KOPT-K1 (cell line): ENCODE measurements around the gene AGR2.

Experiments used
- H3K27ac ChIP-seq: fragments of 200-600 bp; sonication (generic); 2 replicates; pipeline ENCODE4 v1.5.1; 2016; ENCODE audit warnings: antibody characterized with exemption, mild to moderate bottlenecking, low read depth, low read length; ENCODE audit not compliant: poor library complexity, severe bottlenecking
- H3K36me3 ChIP-seq: fragments of 200-600 bp; sonication (generic); 2 replicates; pipeline ENCODE4 v1.5.1; 2017; ENCODE audit warnings: antibody characterized with exemption, mild to moderate bottlenecking, low read length, moderate library complexity; ENCODE audit not compliant: insufficient read depth
- H3K9me3 ChIP-seq: fragments of 200-600 bp; sonication (generic); 2 replicates; pipeline ENCODE4 v1.5.1; 2017; ENCODE audit warnings: antibody characterized with exemption, low read length, mild to moderate bottlenecking; ENCODE audit not compliant: insufficient read depth, poor library complexity, severe bottlenecking

The AGR2 gene

GRCh38 chr7:16801111-16801542 lies 3.7 kb downstream of the AGR2 start:
- H3K9me3 ChIP-seq, result no peaks in the 10 kb centered on the region
- H3K27ac ChIP-seq, result no peak overlapping the region
- H3K36me3 ChIP-seq, result no peaks in the 10 kb centered on the region

DNA sequence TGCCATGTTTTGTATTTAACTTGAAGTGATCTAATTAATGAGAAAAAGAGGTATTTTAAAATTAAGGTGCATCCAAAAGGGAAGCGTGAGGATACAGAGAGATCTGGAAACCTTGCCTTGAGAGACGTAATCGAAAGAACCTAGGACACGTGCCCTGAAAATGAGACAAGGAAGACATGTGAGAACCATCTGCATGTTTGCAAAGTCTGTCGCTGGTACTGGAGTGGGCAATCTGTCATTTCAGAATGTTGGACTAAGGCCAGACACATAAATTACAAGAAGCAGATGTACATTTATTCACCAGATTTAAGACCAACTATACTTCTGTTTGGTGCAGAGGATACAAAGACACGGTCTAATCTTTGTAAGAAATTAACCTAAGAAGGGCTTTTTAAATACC lies 9.2 kb downstream of the AGR2 start:
- Histone ChIP-seq H3K27ac (no peak overlapping the region), H3K9me3 (no peaks in the 10 kb centered on the region), H3K36me3 (no peaks in the 10 kb centered on the region)

DNA sequence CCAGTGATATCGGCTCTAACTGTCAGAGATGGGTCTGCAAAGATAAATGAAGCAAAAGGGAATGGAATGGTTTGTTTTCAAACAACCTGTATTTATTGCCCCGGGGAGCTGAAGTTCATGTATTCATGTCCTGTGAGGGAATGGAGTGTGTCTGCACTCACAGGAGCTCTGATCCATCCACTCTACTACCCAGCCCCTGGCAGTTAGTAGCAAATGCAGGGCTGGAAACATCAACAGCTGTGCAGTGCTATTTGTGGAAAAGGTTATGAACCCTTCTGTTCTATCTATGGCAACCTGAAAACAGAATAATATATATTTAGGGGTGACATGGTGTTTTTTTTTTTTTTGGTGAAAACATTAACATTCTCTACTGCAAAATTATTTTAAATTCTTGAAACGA lies 9.8 kb downstream of the AGR2 start:
- Histone ChIP-seq H3K36me3 (no peaks in the 10 kb centered on the region), H3K9me3 (no peaks in the 10 kb centered on the region)

GRCh38 chr7:16791905-16792698 lies 12.7 kb downstream of the AGR2 start:
- Histone ChIP-seq H3K27ac (no peak overlapping the region), H3K9me3 (no peaks in the 10 kb centered on the region), H3K36me3 (no peaks in the 10 kb centered on the region)

More for the DNA sequence above, 9.8 kb downstream of the AGR2 start:
- no peak overlapping the region for H3K27ac ChIP-seq

DNA sequence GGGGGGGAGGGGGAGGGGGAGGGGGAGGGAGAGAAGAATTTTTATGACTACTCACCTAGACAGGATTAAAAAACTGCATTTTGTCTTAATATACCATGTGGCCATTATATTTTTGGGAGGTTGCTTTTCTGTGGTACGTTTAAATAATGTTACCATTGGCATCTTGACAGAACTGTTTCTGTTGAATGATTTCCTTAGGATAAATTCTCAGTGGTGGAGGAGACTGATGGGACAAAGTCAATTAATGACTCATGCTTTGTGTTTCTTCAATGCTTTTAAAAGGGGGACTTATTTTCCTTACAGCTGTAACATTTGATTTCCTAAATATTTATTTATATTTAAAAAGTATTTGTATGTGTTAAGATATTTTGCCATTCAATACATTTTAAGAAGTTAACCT lies 13.7 kb downstream of the AGR2 start:
- Histone ChIP-seq H3K9me3 (no peaks in the 10 kb centered on the region), H3K36me3 (no peaks in the 10 kb centered on the region), H3K27ac (no peak overlapping the region)

GRCh38 chr7:16787127-16787526 lies 17.7 kb downstream of the AGR2 start:
- Histone ChIP-seq H3K36me3 (no peaks in the 10 kb centered on the region), H3K9me3 (no peaks in the 10 kb centered on the region), H3K27ac (no peak overlapping the region)

DNA sequence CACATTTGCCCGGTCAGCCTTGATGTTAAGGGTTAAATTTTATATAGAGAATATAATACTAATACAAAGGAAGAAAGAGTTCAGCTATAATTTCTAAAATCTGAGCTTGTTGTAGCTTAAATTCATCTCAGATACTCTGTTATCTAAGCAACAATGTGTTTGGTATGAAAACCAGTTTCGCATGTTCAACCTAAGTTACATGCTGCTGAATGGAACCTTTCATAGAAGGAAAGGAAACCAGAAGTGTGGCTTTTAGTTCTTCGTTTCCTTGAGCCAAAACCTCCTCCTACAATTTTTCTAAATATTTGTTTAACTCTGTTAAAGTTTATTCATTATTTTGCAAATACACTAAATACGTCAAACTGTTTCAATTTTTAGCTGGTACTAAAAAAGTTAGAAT lies 18.5 kb downstream of the AGR2 start:
- H3K27ac ChIP-seq, result no peak overlapping the region
- no peaks in the 10 kb centered on the region for H3K9me3 ChIP-seq
- H3K36me3 ChIP-seq, result no peaks in the 10 kb centered on the region

- H3K27ac ChIP-seq, result no peak overlapping the region
- no peaks in the 10 kb centered on the region for H3K9me3 ChIP-seq
- H3K36me3 ChIP-seq, result no peaks in the 10 kb centered on the region
These were observed 19.0 kb downstream of the AGR2 start for GRCh38 chr7:16785846-16786245.

- Histone ChIP-seq H3K9me3 (no peaks in the 10 kb centered on the region), H3K36me3 (no peaks in the 10 kb centered on the region), H3K27ac (no peak overlapping the region)
These were observed 19.5 kb downstream of the AGR2 start for GRCh38 chr7:16785321-16785720.

DNA sequence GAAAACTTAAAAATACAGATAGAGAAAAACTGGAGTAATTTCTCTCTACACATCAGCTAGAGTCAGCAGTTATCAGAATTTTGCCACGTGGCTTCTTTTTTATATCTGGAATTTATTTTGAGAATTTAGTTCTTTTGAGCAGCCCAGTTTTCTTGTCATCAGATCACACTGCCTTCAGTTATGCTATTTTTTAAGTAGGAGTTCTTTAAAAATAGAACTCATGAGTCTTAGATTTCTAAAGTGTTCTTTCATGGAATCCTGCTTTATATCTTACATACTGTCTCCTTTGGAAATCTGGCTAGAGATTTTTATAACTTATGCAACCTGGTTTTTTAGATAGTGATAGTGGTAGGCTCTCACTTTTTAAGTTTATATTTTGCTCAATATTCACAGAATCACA lies 24.2 kb downstream of the AGR2 start:
- Histone ChIP-seq H3K36me3 (no peaks in the 10 kb centered on the region), H3K9me3 (no peaks in the 10 kb centered on the region), H3K27ac (no peak overlapping the region)

DNA sequence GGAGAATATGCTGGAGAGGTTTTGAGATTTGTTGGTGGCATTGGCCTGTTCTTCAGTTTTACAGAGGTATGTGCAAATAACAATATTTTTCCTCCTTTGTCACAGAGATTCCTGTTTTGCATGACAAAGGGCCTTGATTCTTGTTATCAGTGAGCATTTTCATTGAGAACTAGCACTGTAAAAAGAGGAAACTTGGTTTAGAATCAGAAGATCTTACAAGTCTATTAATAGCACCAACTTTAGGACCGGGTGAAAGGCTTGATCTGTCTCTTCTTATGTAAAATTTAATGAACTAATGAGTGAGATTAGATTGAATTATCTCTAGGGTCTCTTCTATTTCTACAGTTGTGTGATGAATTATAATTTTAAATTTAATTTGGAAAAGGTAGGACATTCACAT lies 25.7 kb downstream of the AGR2 start:
- no peak overlapping the region for H3K27ac ChIP-seq
- no peaks in the 10 kb centered on the region for H3K36me3 ChIP-seq
- no peaks in the 10 kb centered on the region for H3K9me3 ChIP-seq

GRCh38 chr7:16778476-16778875 lies 26.3 kb downstream of the AGR2 start:
- H3K9me3 ChIP-seq, result no peaks in the 10 kb centered on the region
- no peaks in the 10 kb centered on the region for H3K36me3 ChIP-seq
- H3K27ac ChIP-seq, result no peak overlapping the region

- no peaks in the 10 kb centered on the region for H3K36me3 ChIP-seq
- no peak overlapping the region for H3K27ac ChIP-seq
These were observed 28.7 kb downstream of the AGR2 start for GRCh38 chr7:16776053-16776452.

DNA sequence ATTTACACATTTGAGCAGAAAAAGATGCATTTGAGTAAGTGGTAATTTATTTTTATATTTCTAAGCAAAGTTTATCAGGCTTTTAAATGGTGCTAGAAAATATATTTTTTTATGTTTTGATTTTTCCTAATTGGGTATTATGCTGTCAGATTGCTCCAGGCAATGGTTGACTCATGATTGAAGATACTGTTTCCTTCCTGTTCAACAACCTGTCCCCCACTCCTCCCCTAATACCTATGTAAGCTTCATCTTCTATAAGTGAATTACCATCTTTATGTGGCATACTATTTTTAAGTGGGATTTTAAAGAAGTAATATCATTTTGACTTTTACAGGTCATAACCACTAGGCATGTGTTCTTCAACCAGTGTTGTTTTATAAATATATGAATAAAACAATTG lies 29.8 kb downstream of the AGR2 start:
- Histone ChIP-seq H3K9me3 (no peaks in the 10 kb centered on the region), H3K36me3 (no peaks in the 10 kb centered on the region), H3K27ac (no peak overlapping the region)

More at GRCh38 chr7:16776053-16776452, 28.7 kb downstream of the AGR2 start:
- H3K9me3 ChIP-seq, result no peaks in the 10 kb centered on the region

- H3K27ac ChIP-seq, result no peak overlapping the region
- H3K9me3 ChIP-seq, result no peaks in the 10 kb centered on the region
- H3K36me3 ChIP-seq, result no peaks in the 10 kb centered on the region
These were observed 30.5 kb downstream of the AGR2 start for GRCh38 chr7:16774294-16774693.

GRCh38 chr7:16773884-16774283 lies 30.9 kb downstream of the AGR2 start:
- H3K36me3 ChIP-seq, result no peaks in the 10 kb centered on the region
- H3K27ac ChIP-seq, result no peak overlapping the region
- H3K9me3 ChIP-seq, result no peaks in the 10 kb centered on the region
